T47D (cell line): Measurements from ENCODE around the gene HS1BP3.
A peak's percentile ranks its signal among the peaks of the same experiment; 100 is the strongest.

Experiments
- DNase-seq, 2 experiments: peaks; one replicate each; pipeline versions ENCODE4 v3.0.0 to v3.0.0-alpha.2; 2011 to 2012; ENCODE audit warnings: low read depth in 1 of 2, low spot score in 1 of 2
- JUND ChIP-seq: IDR thresholded peaks from 2 replicates; pipeline ENCODE4 v1.6.1; 2012; ENCODE audit warnings: low read depth
- in situ Hi-C: cut with HindIII; loops from 2 replicates; pipeline ENCODE4 v1.10.0; 2016; ENCODE audit warnings: low sequenced_read_pairs, low pct_unique_long_range_greater_than_20kb

HS1BP3 gene

GRCh38 chr2:20620696-20621365, 30.1 kb downstream of the HS1BP3 start:
- DNase-seq = no peak
- TF ChIP-seq JUND = no peak
- in situ Hi-C loops = no loop called here

- DNase-seq = no peak
- in situ Hi-C loops = no loop called here
- TF ChIP-seq JUND = no peak
These were observed 30.6 kb downstream of the HS1BP3 start for GRCh38 chr2:20620271-20620681.

- in situ Hi-C loops = no loop called here
- no peak for DNase-seq
- TF ChIP-seq JUND = no peak
These were observed 31.3 kb downstream of the HS1BP3 start for GRCh38 chr2:20619624-20620024.

GRCh38 chr2:20618886-20619521, 31.9 kb downstream of the HS1BP3 start:
- TF ChIP-seq JUND = no peak
- DNase-seq = no peak
- in situ Hi-C loops = no loop called here

DNA sequence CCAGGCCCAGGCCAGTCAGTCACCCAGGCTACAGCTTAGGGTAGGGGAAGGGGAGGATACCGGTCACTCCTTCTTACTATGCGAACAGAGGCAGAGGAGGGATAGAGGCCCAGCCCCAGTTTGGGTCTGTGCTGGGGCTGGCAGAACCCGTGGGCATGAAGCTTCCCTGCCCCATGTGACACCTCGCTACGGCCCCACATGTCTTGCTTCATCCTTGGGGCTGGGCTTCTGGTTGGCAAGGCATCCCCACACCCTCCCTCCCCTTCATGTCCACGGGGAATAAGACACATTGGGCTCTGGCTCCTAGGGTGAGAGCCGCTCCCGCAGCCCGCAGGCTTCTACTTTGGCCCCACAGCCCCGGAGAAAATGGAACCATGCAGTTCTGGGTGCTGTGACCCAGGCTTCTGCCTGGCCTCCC, 32.4 kb downstream of the HS1BP3 start:
- in situ Hi-C loops = no loop called here
- TF ChIP-seq JUND = no peak
- DNase-seq = no peak

GRCh38 chr2:20617892-20618467, 32.9 kb downstream of the HS1BP3 start:
- in situ Hi-C loops = no loop called here
- peak; percentile 38 to 74 for DNase-seq
- TF ChIP-seq JUND = no peak

DNA sequence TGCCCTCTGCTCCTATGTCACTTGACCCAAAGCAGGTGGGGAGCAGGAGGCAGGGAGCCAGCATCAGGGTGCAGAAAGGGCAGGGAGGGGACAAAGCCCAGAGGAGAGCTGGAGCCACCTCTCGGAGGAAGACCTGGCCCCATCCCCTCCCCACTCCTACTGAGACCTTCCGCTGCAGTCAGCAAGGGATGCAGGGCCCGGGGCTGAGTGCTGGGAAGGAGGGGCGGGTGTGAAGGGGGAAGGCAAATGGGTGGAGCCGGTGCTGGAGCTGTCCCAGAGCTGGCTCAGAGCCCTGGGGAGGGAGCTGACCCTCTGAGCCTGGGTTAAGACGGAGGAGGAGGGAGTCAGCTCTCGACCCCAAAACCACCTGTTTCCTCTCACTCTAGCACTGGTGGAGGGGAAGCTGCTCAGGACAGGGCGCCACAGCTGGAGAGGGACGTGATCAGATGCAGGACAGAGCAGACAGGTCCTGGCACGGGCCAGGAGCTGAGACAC, 33.8 kb downstream of the HS1BP3 start:
- DNase-seq = no peak
- in situ Hi-C loops = no loop called here

GRCh38 chr2:20616341-20616871, 34.5 kb downstream of the HS1BP3 start:
- DNase-seq = no peak
- TF ChIP-seq JUND = no peak
- in situ Hi-C loops = no loop called here

More for the DNA sequence above, 33.8 kb downstream of the HS1BP3 start:
- no peak for TF ChIP-seq JUND

DNA sequence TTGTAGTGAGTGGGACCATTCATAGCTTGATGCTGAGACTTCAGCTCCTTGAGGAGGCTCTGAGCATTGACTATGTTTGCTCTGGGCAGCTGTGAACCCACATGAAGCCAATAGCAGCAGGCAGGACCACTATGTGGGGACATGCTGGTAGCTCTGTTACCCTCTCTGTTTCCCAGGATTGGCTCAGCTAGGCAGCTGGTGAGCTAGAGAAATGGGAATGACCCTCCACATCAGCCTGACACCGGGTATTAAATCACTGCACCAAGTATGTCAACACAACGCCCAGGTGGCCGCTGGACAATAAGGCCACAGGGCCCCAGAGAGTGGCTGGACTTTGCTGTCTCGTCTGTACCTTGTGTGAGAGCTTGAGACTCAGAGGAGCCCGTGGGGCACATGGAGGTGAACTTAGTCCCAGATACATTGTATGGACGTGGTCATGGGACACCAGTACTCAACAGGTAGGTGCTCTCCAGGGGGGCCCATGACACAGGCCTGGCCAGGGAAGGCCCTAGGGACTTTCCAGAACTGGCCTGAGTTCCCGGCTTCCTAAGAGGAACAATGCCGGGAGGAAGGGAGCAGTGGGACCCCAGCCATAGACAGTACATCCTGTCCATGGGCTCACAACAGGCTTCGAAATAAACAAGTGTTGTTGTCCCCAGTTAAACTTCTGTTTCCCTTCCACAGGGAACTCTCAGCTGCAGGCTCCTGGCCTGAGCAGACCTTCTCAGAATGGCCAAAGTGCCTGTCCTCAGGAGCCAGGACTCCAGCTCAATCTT, 35.2 kb downstream of the HS1BP3 start:
- no peak for DNase-seq
- in situ Hi-C loops = no loop called here
- TF ChIP-seq JUND = no peak

GRCh38 chr2:20615068-20615465, 35.8 kb downstream of the HS1BP3 start:
- in situ Hi-C loops = no loop called here
- no peak for TF ChIP-seq JUND
- no peak for DNase-seq

DNA sequence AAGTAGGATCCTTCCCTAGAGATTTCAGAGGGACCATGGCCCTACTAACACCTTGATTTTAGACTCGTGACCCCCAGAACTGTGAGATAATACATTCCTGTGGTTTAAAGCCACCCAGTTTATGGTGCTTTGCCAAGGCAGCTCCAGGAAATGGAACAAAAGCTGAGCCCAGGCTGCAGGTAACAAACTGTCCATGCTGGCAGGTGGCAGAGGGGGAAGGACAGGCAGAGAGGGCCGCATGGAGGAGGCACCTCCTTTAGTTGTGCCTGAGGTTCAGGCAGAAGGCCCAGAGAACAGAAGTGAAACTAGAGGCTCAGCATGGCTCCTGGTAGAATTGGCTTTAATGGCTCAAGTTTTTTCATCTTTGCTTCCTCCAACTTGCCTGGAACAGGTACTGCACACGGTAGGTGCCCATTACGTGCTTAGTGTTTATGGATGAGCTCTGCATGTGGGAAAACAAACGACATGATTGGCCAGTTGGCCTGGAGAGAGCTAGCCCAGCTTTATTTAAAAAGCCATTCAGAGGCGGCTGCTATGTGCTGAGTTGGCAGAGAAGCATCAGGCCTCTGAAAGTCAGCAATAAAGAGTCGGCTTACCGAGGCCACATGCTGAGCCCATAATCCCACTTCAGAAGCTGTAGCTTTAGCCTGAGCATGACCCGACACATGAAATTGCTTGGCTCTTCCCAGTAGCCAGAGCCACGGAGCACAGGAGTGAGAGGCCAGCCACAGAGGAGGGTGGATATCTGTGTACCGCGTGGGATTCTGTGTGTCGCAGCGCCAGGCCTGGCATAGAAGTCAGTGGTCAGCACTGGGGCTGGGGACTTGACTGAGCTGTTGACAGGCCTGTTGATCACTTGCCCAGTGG, 36.5 kb downstream of the HS1BP3 start:
- TF ChIP-seq JUND = no peak
- DNase-seq = no peak
- in situ Hi-C loops = no loop called here
